HFF-Myc (cell line): ENCODE measurements around the gene ITSN1.

ENCODE experiments used
- DNase-seq: peaks from one replicate; pipeline ENCODE4 v3.0.0-alpha.2; 2011; ENCODE audit warnings: low read depth; ENCODE audit errors: extremely low read depth
- H3K4me3 ChIP-seq: replicated peaks from 2 replicates; pipeline ENCODE4 v1.5.1; 2011; ENCODE audit warnings: low read depth, mild to moderate bottlenecking, control low read depth, low read length
- TF ChIP-seq, protein P1 (sequence below): IDR thresholded peaks from 2 replicates; pipeline ENCODE4 v1.5.1; 2012; ENCODE audit warnings: mild to moderate bottlenecking, low read depth, low read length, control low read depth; ENCODE audit errors: missing control alignments

The ITSN1 gene

DNA sequence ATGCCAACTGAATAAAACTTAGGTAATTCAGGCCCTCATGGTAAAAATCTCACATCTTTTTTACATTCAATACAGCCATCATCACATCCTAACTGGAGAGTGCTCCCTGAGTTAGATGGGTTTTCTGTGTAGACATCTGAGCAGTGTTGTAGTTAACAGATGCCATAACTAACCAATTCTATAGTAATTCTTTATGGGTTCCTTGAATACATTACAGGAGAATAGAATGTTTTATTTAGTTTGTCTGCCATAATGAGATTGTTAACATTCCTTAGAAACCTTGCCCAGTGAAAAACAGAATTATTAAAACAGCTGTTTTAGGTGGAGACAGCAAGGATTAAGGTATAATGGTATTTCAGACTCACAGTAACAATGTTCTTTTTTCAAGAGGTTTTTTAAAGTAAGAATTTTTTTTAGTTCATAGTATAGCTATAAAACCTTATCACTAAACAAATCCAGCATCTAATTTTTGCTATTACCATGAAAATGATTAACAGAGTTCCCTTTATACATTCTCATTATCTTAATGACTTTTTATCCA, 178.0 kb downstream of the ITSN1 start:
- no peak for DNase-seq
- H3K4me3 ChIP-seq, result no peak overlapping the region
- TF ChIP-seq, protein P1, sequence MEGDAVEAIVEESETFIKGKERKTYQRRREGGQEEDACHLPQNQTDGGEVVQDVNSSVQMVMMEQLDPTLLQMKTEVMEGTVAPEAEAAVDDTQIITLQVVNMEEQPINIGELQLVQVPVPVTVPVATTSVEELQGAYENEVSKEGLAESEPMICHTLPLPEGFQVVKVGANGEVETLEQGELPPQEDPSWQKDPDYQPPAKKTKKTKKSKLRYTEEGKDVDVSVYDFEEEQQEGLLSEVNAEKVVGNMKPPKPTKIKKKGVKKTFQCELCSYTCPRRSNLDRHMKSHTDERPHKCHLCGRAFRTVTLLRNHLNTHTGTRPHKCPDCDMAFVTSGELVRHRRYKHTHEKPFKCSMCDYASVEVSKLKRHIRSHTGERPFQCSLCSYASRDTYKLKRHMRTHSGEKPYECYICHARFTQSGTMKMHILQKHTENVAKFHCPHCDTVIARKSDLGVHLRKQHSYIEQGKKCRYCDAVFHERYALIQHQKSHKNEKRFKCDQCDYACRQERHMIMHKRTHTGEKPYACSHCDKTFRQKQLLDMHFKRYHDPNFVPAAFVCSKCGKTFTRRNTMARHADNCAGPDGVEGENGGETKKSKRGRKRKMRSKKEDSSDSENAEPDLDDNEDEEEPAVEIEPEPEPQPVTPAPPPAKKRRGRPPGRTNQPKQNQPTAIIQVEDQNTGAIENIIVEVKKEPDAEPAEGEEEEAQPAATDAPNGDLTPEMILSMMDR, result no peak

DNA sequence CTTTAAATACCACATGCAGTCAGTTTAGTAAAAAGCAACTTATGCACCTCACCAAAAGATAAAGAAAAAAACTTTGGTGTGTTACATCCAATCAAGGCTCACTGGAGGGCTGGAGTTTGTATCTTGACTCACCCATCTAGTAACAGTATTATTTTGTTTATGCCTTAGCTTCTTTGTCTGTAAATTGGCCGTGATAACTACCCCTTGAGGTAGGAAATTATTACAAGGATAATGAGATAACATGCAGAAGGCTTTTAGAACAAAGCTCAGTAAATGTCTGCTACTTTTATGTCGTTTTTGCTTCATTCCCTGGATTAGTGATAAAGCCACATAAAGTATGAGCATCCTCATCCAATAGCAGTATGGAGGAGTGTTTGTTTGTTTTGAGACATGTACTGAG, 178.5 kb downstream of the ITSN1 start:
- H3K4me3 ChIP-seq, result no peak overlapping the region
- TF ChIP-seq, protein P1, result no peak
- no peak for DNase-seq

DNA sequence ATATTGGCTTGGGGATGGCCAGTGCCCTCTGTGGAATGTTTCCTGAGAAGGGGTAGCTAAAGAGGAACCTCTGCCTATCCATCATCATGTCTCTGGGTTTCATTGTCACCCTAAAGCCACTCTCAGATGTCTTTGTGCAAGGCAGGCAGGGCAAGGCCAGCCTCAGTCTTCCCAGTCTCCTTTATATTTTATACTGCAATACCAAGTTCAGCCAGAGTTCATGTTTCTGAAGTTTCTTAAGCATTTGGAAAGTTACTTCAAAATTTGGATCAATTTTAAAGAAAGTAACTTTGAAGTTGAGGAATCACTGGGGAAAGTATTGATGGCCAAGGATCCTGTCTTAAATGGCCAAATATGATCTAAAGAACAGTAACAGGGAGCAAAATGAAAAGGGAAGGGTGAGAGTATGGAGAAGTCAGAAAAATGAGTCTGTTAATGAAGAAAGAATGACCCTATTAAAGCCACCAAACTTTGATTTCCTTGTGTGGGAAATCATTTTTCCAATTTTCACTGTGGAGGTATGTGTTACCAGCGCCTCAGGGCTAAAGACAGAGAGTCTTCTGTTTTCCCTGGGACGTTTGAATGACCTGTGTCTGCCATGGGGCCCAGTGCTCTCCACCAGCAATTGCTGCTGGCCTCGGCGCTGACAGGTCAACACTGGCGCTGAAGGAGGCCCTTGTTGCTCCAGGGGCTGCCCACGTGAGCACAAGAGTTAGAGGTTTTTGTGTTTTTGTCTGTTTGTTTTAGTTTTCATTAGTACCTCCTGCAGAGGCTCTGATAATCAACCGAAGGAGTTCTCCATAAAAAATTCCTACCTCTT, 179.4 kb downstream of the ITSN1 start:
- H3K4me3 ChIP-seq, result no peak overlapping the region
- TF ChIP-seq, protein P1, result no peak
- DNase-seq, result no peak

DNA sequence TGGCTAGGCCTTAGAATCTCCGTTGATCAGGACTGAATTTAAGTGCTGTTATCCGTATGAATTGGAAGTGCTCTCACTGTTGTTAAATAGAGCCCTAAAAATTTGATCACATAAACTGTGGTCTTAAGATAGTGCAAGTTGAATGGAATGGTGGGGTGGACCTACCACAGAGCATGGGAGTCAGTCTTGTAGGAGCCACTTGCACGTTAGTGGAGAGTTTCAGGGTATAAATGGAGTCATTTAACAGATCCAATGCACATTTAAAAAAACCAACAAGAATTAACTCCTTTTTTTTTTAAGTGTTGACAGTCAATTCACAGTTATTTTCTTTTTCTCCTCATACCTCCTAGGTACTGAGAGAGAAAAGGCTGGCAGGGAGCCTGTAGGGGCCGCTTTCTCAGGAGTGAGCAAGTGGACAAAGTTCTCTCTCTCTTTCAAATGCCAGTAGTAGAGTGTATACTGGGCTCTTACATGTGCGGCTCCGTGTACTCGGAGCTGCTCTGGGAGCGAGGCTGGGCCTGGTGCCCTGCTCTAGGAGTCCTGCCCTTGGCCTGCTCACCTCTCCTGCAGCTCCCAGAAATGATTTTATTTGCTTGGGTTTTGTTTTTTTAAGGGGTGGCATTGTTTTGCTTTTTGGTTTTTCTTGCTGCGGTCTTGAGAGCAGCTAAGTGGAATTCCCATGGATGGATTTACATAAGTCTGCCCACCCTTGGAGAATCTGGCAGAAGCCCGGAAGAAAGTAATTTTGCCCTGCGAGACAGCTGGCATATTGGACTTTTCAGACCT, 182.0 kb downstream of the ITSN1 start:
- DNase-seq, result no peak
- no peak overlapping the region for H3K4me3 ChIP-seq
- TF ChIP-seq, protein P1, result no peak

DNA sequence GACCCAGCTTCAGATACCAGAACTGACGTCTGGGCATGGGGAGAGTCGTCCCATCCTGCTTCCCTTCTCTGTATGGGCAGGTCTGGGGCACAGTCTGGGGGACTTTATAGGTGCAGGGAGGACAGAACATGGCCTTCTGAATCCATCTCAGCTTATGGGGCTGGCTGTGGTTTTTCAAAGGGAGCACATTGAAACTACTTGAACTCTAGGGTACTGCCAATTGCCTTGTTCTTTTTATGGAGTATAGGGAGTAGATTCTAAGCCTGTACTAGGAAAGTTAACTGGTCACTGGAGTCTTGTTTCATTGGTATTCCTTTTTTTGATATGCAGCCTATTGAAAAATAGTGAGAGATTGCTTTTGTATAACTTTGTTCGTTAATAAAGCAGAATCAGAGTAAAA, 183.1 kb downstream of the ITSN1 start:
- TF ChIP-seq, protein P1, result no peak
- no peak for DNase-seq
- no peak overlapping the region for H3K4me3 ChIP-seq

DNA sequence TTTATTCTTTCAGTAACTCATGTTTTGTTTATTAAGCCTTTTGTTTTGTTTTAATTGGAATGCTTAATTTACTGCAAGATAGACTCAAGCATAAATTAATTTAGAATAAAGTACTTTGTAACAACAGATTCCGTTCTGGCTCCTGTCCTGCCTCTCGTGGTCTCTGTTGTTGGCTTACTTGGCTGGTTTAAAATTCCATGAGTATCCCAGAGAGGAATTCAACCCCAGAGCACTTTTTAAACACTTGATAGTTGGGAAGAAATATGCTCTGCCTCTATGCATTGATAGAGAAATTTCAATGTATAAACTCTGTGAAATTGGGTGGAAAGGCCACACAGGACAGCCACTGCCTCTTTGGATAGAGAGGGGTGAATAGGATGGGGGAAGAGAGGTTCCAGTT, 183.6 kb downstream of the ITSN1 start:
- TF ChIP-seq, protein P1, result no peak
- no peak for DNase-seq
- no peak overlapping the region for H3K4me3 ChIP-seq
